Raji (cell line): ENCODE data around the gene ROS1.

Experiments used
- POLR2A ChIP-seq: IDR thresholded peaks from 2 replicates; pipeline ENCODE4 v1.6.1; 2011; ENCODE audit warnings: low read depth, low read length, control low read depth; ENCODE audit not compliant: insufficient read depth

Gene ROS1

GRCh38 chr6:117262799-117263198 is 162.9 kb downstream of the ROS1 start:
- no peak for TF ChIP-seq POLR2A

GRCh38 chr6:117253785-117254184 is 172.0 kb downstream of the ROS1 start:
- no peak for TF ChIP-seq POLR2A
